Suprapubic skin (tissue), 4 donors: Measurements from ENCODE around the gene IPPK.

Experiments
- CTCF ChIP-seq, 2 donors: fragments of 200-600 bp in 1 of 2; fragments of 450-650 bp in 1 of 2; sonication (generic) in 1 of 2; IDR thresholded peaks; one replicate each; pipeline ENCODE4 v1.5.1; 2016 to 2019; ENCODE audit warnings: antibody characterized with exemption in 2 of 2, mild to moderate bottlenecking in 1 of 2, moderate library complexity in 1 of 2
- POLR2A ChIP-seq, 2 donors: fragments of 450-650 bp; IDR thresholded peaks; one replicate each; pipeline ENCODE4 v1.6.1; 2017; ENCODE audit warnings: antibody characterized with exemption in 2 of 2, mild to moderate bottlenecking in 2 of 2, moderate library complexity in 2 of 2
- POLR2AphosphoS5 ChIP-seq, 3 donors: sonication (generic); formaldehyde crosslinking; IDR thresholded peaks; one replicate each; pipeline ENCODE4 v1.6.1; 2017; ENCODE audit warnings: antibody characterized with exemption in 3 of 3

GRCh38 chr9:92650839-92651621, 18.9 kb downstream of the IPPK start:
- TF ChIP-seq POLR2A (IDR thresholded peaks at IDR 0.05) (no peak), POLR2AphosphoS5 (IDR thresholded peaks at IDR 0.05) (no peak), CTCF (IDR thresholded peaks at IDR 0.05) (no peak)
